K562 (cell line): ENCODE results near the gene CBFA2T3. TPM values are rescaled to one million over a fixed set of nuclear protein-coding genes. Genes with fewer than 3 reads are reported as not detected.

ENCODE experiments used
- ARID2 ChIP-seq: fragments of 450-650 bp; IDR thresholded peaks from 2 replicates; pipeline ENCODE4 v1.6.1; 2017; ENCODE audit warnings: antibody characterized with exemption, mild to moderate bottlenecking
- CREB1 ChIP-seq, 2 experiments: sonication (generic) in 1 of 2; formaldehyde crosslinking in 1 of 2; IDR thresholded peaks; 2 replicates each; pipeline versions ENCODE4 v1.6.1 to v1.8.0; 2012 to 2022; ENCODE audit warnings: inconsistent platforms in 1 of 2, mild to moderate bottlenecking in 1 of 2, missing genetic modification reagents in 1 of 2, moderate library complexity in 1 of 2
- EWSR1 ChIP-seq: fragments of 450-650 bp; IDR thresholded peaks from 2 replicates; pipeline ENCODE4 v1.6.1; 2018; ENCODE audit warnings: borderline replicate concordance, mild to moderate bottlenecking, low read depth, moderate library complexity; ENCODE audit not compliant: partially characterized antibody
- EZH2 ChIP-seq: IDR thresholded peaks from 2 replicates; pipeline ENCODE4 v1.6.1; 2012; ENCODE audit warnings: low read depth, mild to moderate bottlenecking, inconsistent platforms, low read length, borderline replicate concordance
- FOXJ2 ChIP-seq: fragments of 200-800 bp; sonication (Bioruptor generic); IDR thresholded peaks from 2 replicates; pipeline ENCODE4 v1.6.1; 2016; ENCODE audit warnings: missing genetic modification characterization, missing compliant biosample characterization
- FOXJ3 ChIP-seq: sonication (generic); formaldehyde crosslinking; IDR thresholded peaks from 2 replicates; pipeline ENCODE4 v1.4.0; 2020; ENCODE audit warnings: mild to moderate bottlenecking, missing genetic modification reagents
- GABPA ChIP-seq: fragments of 200-800 bp; sonication (Bioruptor generic); conservative IDR thresholded peaks from 2 replicates; pipeline ENCODE4 v1.6.1; 2016; ENCODE audit warnings: low read depth, missing genetic modification characterization, missing compliant biosample characterization
- HDAC1 ChIP-seq, 2 experiments: fragments of 450-650 bp; IDR thresholded peaks; 2 replicates each; pipeline ENCODE4 v1.6.1; 2016 to 2017; ENCODE audit warnings: inconsistent platforms in 1 of 2, mild to moderate bottlenecking in 1 of 2, moderate library complexity in 1 of 2
- KLF6 ChIP-seq: fragments of 250-450 bp; sonication (Bioruptor Pico); IDR thresholded peaks from 2 replicates; pipeline ENCODE4 v1.4.0; 2020; ENCODE audit warnings: mild to moderate bottlenecking, moderate library complexity, borderline replicate concordance
- LARP7 ChIP-seq: fragments of 450-650 bp; IDR thresholded peaks from 2 replicates; pipeline ENCODE4 v1.6.1; 2016
- MIER1 ChIP-seq: fragments of 450-650 bp; IDR thresholded peaks from 2 replicates; pipeline ENCODE4 v1.6.1; 2016; ENCODE audit warnings: antibody characterized with exemption, mild to moderate bottlenecking, low read depth
- NCOA4 ChIP-seq: fragments of 450-650 bp; IDR thresholded peaks from 2 replicates; pipeline ENCODE4 v1.6.1; 2018; ENCODE audit warnings: mild to moderate bottlenecking; ENCODE audit not compliant: partially characterized antibody
- NR2F6 ChIP-seq: fragments of 450-650 bp; formaldehyde crosslinking; IDR thresholded peaks from 2 replicates; pipeline ENCODE4 v1.4.0; 2020; ENCODE audit warnings: mild to moderate bottlenecking
- NUFIP1 ChIP-seq: fragments of 450-650 bp; IDR thresholded peaks from 2 replicates; pipeline ENCODE4 v1.6.1; 2018; ENCODE audit not compliant: partially characterized antibody
- RAD51 ChIP-seq: fragments of 450-650 bp; IDR thresholded peaks from 2 replicates; pipeline ENCODE4 v1.7.1; 2016; ENCODE audit warnings: low read depth, mild to moderate bottlenecking, borderline replicate concordance
- TAF15 ChIP-seq: fragments of 200-400 bp; formaldehyde crosslinking; IDR thresholded peaks from 2 replicates; pipeline ENCODE4 v1.6.1; 2017; ENCODE audit warnings: mild to moderate bottlenecking, low read depth, low read length, moderate library complexity
- ZNF12 ChIP-seq: sonication (generic); formaldehyde crosslinking; IDR thresholded peaks from 2 replicates; pipeline ENCODE4 v1.4.0; 2020; ENCODE audit warnings: mild to moderate bottlenecking, missing genetic modification reagents
- ZNF347 ChIP-seq: fragments of 450-650 bp; formaldehyde crosslinking; IDR thresholded peaks from 2 replicates; pipeline ENCODE4 v1.4.0; 2020; ENCODE audit warnings: low read depth, mild to moderate bottlenecking, moderate library complexity
- ZNF57 ChIP-seq: fragments of 450-650 bp; formaldehyde crosslinking; IDR thresholded peaks from 2 replicates; pipeline ENCODE4 v1.4.0; 2020; ENCODE audit warnings: mild to moderate bottlenecking, moderate library complexity
- ZNF589 ChIP-seq: fragments of 200-800 bp; sonication (Bioruptor generic); IDR thresholded peaks from 2 replicates; pipeline ENCODE4 v1.6.1; 2016; ENCODE audit warnings: low read depth, missing genetic modification characterization, missing compliant biosample characterization
- polyA plus RNA-seq, 8 experiments: library from polyadenylated mRNA; depleted of rRNA in 4 of 8; stranded (reverse) in 5 of 8; unstranded in 3 of 8; fragments of >200 nt; fragmentation: Nextera tagmentation in 2 of 8; fragmentation: Illumina TruSeq in 1 of 8; extraction: Ambion mirVana in 2 of 8; extraction: Trizol in 1 of 8; gene quantifications; 2 replicates each; pipeline versions ENCODE4 v1.2.1 to v1.2.3, GENCODE V29; 2011 to 2014; ENCODE audit warnings: inconsistent platforms in 1 of 8, missing spikeins in 1 of 8
- total RNA-seq, 7 experiments: library from RNA; depleted of rRNA in 6 of 7; stranded (reverse); fragments of >200 nt in 6 of 7; fragmentation: Illumina TruSeq in 2 of 7; extraction: Trizol in 2 of 7; gene quantifications; 2 replicates each; pipeline versions ENCODE4 v1.2.1 to v1.2.3, GENCODE V29; 2011 to 2021; ENCODE audit warnings: low replicate concordance in 1 of 7
- TF ChIP-seq, protein P1 (sequence below): fragments of 250-450 bp; sonication (Bioruptor Pico); IDR thresholded peaks from 2 replicates; pipeline ENCODE4 v1.4.0; 2020; ENCODE audit warnings: mild to moderate bottlenecking
- TF ChIP-seq, protein P2 (sequence below): fragments of 450-650 bp; IDR thresholded peaks from 2 replicates; pipeline ENCODE4 v1.6.1; 2016; ENCODE audit warnings: mild to moderate bottlenecking
- TF ChIP-seq, protein P3 (sequence below): sonication (generic); formaldehyde crosslinking; IDR thresholded peaks from 2 replicates; pipeline ENCODE4 v1.4.0; 2020; ENCODE audit warnings: mild to moderate bottlenecking, missing genetic modification reagents

CBFA2T3 gene
- total and polyA plus RNA-seq, 9 of the 15 experiments (the other 6 are each of a cell fraction or from before 2014, with no cell fraction given) = 2.3 to 145 (median 6.7) TPM

DNA sequence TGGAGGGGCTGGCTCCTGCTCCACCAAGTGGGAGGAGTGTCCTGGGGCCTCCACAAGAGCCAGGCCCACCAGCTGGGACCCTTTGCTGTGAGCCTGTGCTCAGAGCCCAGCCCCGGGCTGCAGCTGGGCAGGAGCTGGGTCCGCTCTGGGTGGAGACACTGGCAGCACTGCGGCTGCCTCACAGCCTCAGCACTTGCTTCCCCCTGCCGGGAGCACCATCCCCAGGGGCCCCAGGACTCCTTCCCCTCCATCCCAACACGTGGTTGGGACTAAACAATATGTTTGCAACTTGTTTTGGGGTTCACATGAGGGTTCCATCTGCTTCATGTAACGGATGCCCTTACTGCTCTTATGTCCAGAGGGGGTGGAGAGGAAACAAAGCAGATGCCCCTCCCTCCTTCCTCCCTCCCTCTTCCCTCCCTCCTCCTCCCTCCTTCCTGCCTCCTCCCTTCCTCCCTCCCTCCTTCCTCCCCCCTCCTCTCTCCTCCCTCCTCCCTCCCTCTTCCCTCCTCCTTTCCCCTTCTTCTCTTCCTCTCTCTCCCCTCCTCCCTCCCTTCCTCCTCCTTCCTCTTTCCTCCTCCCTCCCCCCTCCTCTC, 16.3 kb upstream of the CBFA2T3 start (continued):
- TF ChIP-seq FOXJ3 (CRISPR knock-in tag) = no peak
- TF ChIP-seq ZNF12 (CRISPR knock-in tag) = no peak
- TF ChIP-seq, protein P1, sequence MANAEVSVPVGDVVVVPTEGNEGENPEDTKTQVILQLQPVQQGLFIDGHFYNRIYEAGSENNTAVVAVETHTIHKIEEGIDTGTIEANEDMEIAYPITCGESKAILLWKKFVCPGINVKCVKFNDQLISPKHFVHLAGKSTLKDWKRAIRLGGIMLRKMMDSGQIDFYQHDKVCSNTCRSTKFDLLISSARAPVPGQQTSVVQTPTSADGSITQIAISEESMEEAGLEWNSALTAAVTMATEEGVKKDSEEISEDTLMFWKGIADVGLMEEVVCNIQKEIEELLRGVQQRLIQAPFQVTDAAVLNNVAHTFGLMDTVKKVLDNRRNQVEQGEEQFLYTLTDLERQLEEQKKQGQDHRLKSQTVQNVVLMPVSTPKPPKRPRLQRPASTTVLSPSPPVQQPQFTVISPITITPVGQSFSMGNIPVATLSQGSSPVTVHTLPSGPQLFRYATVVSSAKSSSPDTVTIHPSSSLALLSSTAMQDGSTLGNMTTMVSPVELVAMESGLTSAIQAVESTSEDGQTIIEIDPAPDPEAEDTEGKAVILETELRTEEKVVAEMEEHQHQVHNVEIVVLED = no peak
- no peak for TF ChIP-seq TAF15
- TF ChIP-seq FOXJ2 = no peak
- TF ChIP-seq LARP7 = no peak
- TF ChIP-seq HDAC1 (IDR thresholded peaks at IDR 0.05) = peak in 1 of 2 experiments; percentile 63; a peak in 2 of 4 replicates
- no peak for TF ChIP-seq CREB1 (IDR thresholded peaks at IDR 0.05)
- TF ChIP-seq CREB1 (CRISPR knock-in tag; IDR thresholded peaks at IDR 0.05) = no peak
- no peak for TF ChIP-seq NUFIP1
- TF ChIP-seq GABPA (tag) = peak; percentile 36; the same call in 1 of the 2 replicates
- TF ChIP-seq NCOA4 = no peak
- TF ChIP-seq, protein P2, sequence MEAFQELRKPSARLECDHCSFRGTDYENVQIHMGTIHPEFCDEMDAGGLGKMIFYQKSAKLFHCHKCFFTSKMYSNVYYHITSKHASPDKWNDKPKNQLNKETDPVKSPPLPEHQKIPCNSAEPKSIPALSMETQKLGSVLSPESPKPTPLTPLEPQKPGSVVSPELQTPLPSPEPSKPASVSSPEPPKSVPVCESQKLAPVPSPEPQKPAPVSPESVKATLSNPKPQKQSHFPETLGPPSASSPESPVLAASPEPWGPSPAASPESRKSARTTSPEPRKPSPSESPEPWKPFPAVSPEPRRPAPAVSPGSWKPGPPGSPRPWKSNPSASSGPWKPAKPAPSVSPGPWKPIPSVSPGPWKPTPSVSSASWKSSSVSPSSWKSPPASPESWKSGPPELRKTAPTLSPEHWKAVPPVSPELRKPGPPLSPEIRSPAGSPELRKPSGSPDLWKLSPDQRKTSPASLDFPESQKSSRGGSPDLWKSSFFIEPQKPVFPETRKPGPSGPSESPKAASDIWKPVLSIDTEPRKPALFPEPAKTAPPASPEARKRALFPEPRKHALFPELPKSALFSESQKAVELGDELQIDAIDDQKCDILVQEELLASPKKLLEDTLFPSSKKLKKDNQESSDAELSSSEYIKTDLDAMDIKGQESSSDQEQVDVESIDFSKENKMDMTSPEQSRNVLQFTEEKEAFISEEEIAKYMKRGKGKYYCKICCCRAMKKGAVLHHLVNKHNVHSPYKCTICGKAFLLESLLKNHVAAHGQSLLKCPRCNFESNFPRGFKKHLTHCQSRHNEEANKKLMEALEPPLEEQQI = no peak
- no peak for TF ChIP-seq EZH2
- TF ChIP-seq ARID2 = no peak; the same call in 1 of the 2 replicates
- no peak for TF ChIP-seq MIER1
- TF ChIP-seq ZNF347 (CRISPR knock-in tag) = no peak
- TF ChIP-seq ZNF589 (CRISPR knock-in tag) = no peak
- TF ChIP-seq RAD51 = no peak; the same call in 1 of the 2 replicates
- TF ChIP-seq NR2F6 (CRISPR knock-in tag) = no peak
- TF ChIP-seq ZNF57 (CRISPR knock-in tag) = 0 out of 2 replicates have a peak, but pooled peaks have one; percentile 26
- TF ChIP-seq EWSR1 = no peak
- TF ChIP-seq, protein P3, sequence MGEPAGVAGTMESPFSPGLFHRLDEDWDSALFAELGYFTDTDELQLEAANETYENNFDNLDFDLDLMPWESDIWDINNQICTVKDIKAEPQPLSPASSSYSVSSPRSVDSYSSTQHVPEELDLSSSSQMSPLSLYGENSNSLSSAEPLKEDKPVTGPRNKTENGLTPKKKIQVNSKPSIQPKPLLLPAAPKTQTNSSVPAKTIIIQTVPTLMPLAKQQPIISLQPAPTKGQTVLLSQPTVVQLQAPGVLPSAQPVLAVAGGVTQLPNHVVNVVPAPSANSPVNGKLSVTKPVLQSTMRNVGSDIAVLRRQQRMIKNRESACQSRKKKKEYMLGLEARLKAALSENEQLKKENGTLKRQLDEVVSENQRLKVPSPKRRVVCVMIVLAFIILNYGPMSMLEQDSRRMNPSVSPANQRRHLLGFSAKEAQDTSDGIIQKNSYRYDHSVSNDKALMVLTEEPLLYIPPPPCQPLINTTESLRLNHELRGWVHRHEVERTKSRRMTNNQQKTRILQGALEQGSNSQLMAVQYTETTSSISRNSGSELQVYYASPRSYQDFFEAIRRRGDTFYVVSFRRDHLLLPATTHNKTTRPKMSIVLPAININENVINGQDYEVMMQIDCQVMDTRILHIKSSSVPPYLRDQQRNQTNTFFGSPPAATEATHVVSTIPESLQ (CRISPR knock-in tag) = no peak
- TF ChIP-seq KLF6 (CRISPR knock-in tag) = no peak
